Stimulated activated CD8-positive, alpha-beta memory T cell treated with anti-CD3 and anti-CD28 coated beads, Interleukin-12 subunit alpha, Interleukin-12 subunit beta, amount 100 ng/mL, for 1 hour (primary cell): ENCODE measurements around the gene NIFK.
"Not testable (repeated sequence)": the region's sequence is repeated elsewhere in the genome, so short reads cannot be mapped to it uniquely, and the experiment has no call there.

Experiments
- DNase-seq: peaks from one replicate; pipeline ENCODE4 v3.0.0-alpha.2; 2020; ENCODE audit warnings: low read depth

Gene NIFK

GRCh38 chr2:121734544-121734943 lies 2.1 kb downstream of the NIFK start:
- not testable (repeated sequence) for DNase-seq

DNA sequence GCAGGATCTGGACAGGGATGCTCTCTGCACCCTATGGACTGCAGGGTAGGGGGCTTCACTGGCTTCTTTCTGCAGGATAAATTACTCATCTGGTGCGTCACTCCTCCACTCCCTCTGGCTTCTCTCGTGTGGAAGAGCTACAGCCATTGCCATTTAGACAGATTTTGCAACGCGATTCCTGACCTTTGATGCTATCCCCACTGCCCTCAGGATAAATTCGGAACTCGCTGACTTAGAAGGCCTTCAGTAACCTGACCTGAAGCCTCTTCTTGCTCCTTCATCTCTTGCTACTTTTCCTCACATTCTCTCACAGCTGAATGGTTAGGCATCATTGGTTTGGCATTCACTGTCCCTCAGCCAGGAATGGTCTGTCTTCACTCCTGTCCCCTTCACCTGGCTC lies 5.3 kb downstream of the NIFK start:
- DNase-seq, result no peak

DNA sequence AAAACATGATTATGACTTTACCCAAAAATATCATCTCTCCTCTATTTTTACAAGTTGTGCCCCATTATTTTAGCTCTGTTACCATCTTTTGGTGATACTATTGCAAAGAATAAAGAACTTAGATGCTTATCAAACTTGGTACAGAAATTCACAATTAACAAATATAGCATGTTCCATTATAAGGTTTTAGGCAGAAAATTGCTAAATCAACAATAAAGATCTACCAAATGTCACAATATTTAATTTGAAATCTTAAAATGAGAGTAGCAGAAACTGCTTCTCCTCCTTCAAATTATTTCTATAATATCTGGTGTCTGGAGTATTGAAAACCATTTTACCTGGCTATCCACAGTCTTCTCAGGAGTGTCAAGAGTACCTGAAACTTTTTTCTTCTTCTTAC lies 8.7 kb downstream of the NIFK start:
- DNase-seq, result no peak

DNA sequence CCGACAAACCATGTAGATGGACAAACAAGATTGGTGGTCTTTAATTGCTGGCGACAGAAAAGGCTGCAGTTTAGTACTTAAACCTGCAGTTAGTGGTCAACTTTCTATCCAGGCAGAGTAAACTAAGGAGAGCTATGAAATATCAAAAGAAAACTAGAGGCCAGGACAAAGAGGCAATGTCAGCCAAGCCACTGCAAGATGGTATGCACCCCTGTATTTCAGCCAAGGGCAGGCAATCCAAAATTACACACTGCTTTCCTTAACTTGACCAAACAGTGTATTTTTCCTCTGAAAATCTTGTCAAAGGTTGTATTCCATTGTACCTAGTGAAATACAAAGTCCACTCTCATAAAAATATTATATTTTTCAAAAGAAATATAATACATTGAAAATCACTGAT lies 9.3 kb downstream of the NIFK start:
- no peak for DNase-seq

GRCh38 chr2:121723316-121723715 lies 13.4 kb downstream of the NIFK start:
- no peak for DNase-seq

- no peak for DNase-seq
Observed at GRCh38 chr2:121722479-121722878, 14.2 kb downstream of the NIFK start.

GRCh38 chr2:121721926-121722325 lies 14.7 kb downstream of the NIFK start:
- no peak for DNase-seq

DNA sequence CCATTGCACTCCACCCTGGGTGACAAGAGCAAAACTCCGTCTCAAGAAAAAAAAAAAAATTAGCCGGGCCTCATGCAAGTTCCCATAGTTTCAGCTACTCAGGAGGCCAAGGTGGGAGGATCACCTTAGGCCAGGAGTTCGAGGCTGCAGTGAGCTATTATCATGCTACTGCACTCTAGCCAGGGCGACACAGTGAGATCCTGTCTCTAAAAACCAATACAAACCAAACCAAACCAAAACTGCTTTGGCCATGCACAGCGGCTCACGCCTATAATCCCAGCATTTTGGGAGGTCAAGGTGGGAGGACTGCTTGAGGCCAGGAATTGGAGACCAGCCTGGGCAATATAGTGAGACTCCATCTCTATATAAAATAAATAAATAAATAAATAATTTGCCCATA lies 19.1 kb downstream of the NIFK start:
- DNase-seq, result no peak

- no peak for DNase-seq
Observed at GRCh38 chr2:121716126-121716525, 20.5 kb downstream of the NIFK start.

DNA sequence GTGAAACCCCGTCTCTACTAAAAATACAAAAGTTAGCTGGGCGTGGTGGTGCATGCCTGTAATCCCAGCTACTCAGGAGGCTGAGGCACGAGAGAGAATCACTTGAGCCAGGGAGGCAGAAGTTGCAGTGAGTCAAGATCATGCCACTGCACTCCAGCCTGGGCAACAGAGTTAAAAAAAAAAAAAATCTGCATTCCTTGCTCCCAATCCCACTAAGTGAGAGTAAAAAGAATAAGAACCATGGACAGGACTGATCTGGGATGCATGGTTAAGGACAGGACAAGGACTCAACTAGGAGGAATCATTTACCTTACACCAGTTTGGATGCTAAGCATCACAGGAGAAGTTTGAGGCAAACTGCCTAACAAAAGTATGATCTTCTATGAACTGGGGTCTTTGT lies 25.2 kb downstream of the NIFK start:
- not testable (repeated sequence) for DNase-seq

DNA sequence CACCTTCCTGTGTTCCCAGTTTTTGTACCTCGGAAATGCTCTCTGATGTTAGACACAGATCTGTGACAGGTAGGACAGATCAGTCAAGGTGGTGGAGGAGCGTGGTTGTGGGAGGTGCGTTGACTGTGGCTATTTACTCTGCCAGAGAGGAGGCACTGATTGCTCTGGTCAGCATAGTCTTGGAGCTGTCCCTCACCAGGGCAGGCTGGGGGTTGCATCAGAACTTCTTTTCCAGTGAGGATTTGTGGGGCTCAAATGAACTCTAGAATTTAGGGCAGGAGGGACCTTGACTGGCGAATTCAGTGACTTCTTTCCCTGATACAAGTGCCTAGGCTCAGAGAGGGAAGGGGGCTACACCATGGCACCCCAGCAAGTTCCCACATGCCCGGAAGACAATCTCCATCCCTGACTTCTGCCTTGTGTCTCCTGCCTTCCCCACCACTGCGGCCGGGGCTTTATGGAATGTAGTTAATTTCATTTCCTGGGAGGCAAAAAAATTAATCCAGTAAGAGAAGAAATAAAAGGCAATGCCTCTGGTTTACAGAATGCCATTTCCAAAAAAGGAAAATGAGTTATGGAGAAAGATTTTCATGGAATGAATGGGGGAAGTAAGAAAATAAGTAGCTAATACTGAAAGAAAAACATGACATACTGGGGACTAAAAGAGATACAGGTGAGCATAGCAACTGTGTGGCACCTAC lies 26.1 kb downstream of the NIFK start:
- DNase-seq, result no peak

DNA sequence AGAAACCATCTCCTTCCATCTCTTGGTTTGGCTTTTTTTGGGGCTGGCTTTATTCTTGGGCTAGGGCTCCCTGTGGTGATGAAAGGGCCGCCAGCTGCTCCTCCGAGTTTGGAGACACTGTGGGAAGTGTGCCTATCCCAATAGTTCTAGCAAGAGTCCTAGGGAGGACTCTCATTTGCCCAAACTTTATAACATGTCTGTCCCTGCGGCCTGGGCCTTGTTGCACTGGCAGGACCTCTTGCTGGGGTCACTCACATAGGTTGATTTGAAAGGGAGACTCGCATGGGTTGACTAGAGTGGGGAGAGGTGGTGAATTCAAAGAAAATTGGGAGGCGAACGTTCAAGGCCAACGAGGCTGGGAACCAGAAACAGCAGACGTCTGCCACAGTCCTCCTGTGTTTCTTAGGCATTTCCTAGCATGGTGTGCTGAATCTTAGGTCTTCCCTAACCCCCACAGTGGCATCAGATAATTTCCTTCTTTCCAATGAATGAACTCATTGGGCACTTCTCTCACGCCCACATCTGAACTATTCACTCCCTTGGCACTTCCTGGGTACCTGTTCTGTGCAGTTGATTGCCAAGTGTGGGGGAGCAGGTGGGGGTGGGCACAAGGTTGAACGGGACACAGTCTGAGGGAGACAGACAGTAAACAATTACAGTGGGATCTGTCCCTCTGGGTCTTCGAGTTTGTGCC lies 26.8 kb downstream of the NIFK start:
- DNase-seq, result no peak

DNA sequence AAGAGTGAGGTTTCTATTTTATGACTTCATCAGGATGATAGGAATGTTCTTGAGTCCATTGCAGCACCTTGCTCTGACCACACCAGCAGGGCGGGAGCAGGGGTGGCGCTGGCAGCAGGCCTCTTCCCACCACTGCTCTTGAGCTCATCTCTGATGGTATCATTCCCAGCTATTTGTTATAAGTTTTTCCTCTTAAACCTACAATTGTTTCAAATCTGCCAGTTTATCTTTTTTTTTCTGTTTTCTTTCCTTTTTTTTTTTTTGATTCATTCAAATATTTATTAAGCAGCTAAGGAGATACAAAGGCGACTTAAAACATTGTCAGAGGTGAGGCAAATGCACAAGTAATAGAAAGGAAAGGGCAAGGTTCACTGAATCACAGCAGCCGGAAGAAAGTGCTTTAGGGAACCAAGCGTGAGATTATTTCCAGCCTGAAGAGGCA lies 28.7 kb downstream of the NIFK start:
- no peak for DNase-seq

- no peak for DNase-seq
Observed at GRCh38 chr2:121707344-121707919, 29.2 kb downstream of the NIFK start.

DNA sequence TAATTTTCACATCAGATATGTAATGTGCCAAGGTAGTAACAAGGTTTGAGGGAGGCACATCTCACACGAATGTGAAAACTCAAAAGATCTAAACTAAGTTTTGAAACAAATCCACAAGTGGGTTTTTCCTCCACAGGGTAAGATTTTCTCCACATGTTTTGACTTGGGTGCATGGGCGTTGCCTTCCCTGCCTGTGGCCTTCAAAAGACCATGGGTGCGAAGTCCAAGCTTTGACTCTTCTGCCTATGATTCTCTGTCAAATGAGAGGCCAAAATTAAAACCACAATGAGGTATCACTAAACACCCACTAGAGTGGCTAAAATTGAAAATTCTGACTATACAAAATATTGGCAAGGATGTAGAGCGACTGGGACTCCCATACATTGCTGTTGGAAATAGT lies 30.7 kb downstream of the NIFK start:
- no peak for DNase-seq

DNA sequence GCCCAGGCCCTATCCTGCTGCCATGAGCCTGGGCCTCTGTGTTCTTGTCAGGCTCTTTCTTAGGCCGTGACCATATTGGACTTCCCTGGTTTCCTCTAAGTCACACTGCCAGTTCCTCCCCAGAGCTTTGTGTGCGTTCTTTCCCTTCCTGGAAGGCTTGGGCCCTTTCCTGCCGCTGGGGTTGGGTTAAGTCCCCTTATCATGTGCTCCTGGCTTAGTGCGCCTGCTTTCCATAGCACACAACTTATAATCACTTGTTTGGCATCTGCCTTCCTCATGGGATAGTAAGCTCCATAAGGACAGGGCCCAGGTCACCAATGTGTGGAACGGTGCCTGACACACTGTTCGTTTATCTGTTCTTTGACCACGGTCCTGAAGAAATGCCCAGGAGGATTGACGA lies 31.3 kb downstream of the NIFK start:
- no peak for DNase-seq

- DNase-seq, result not testable (repeated sequence)
Observed at GRCh38 chr2:121701761-121702160, 34.9 kb downstream of the NIFK start.

DNA sequence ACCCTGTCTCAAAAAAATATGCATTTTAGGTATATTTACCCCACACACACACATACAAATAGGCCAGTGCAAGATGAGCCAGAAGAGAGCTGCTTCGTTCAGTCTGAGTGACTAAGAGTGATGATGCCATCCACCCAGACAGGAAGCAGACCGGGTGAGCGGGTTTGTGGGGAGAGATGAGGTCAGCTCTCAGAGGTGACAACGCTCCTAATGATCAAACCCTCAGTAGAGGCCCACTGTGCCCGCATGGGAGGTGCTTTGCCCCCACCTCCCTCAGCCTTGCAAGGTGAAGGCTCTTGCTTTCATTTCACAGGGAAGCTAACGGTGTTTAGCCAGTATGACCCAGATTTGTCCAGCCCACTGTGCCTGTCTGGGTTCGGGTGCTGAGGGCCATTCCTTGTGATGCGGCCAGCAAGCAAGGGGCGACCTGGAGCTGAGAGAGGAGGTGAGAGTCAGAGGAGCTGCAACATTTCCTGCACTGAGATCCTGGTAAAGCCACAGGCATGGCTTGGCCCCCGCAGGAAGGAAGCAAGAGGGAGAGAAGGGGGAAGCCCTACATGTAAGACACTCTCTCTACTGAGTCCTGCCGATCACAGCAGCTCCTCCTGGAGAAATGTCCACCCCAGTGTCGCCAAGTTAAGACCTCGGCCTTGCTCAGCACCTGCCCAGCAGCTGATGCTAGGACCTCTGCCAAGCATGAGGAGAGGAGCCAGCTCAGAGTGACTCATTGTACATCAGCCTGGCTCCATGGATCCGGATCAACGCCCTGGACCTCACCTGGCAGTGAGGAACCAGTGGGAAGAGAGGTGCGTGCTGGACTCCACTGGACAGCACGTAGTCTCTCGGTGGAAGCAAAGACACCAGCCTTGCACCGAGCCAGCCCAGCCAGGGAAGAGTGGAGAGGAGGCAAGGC lies 37.0 kb downstream of the NIFK start:
- peak; percentile 76 for DNase-seq

- no peak for DNase-seq
Observed at GRCh38 chr2:121698318-121698930, 38.3 kb downstream of the NIFK start.

- no peak for DNase-seq
Observed at GRCh38 chr2:121697108-121697631, 39.5 kb downstream of the NIFK start.

- no peak for DNase-seq
Observed at GRCh38 chr2:121696410-121696930, 40.2 kb downstream of the NIFK start.

DNA sequence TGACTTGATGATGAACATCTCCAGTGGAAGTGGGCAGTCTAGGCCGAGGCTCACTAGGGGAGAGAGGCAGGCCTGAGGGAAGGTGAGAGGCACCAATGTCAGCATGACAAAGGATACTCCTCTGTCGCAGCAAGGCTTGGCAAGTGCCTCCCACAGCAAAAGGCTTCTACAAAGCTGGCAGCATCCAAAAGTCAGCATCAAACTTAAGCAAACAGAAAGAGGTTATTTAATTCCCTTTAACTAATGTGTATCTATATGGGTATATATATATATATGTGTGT lies 41.6 kb downstream of the NIFK start:
- no peak for DNase-seq
